HAP-1 (cell line): ENCODE data around the gene ADCY2.

Experiments used
- DNase-seq, 2 experiments: peaks; one replicate each; pipeline ENCODE4 v3.0.0-alpha.2; 2016 to 2020; ENCODE audit warnings: low spot score in 2 of 2
- H3K27me3 ChIP-seq: fragments of 250-450 bp; sonication (Bioruptor Pico); 2 replicates; pipeline ENCODE4 v1.5.1; 2020; ENCODE audit warnings: low read depth, mild to moderate bottlenecking, moderate library complexity
- H3K36me3 ChIP-seq: fragments of 250-450 bp; sonication (Bioruptor Pico); replicated peaks from 2 replicates; pipeline ENCODE4 v1.5.1; 2020; ENCODE audit warnings: mild to moderate bottlenecking
- H3K4me1 ChIP-seq: fragments of 250-450 bp; sonication (Bioruptor Pico); 2 replicates; pipeline ENCODE4 v1.5.1; 2020; ENCODE audit warnings: mild to moderate bottlenecking
- H3K4me3 ChIP-seq: fragments of 250-450 bp; sonication (Bioruptor Pico); 2 replicates; pipeline ENCODE4 v1.5.1; 2020; ENCODE audit warnings: mild to moderate bottlenecking, moderate library complexity
- H3K9me3 ChIP-seq: fragments of 250-450 bp; sonication (Bioruptor Pico); 2 replicates; pipeline ENCODE4 v1.5.1; 2020; ENCODE audit warnings: mild to moderate bottlenecking, moderate library complexity
- in situ Hi-C: fragments of 300-500 bp; cut with MboI; formaldehyde crosslinking; loops from 3 replicates; pipeline ENCODE4 v1.14.3; 2020; ENCODE audit warnings: low sequenced_read_pairs, inconsistent platforms, mixed read lengths

The ADCY2 gene

DNA sequence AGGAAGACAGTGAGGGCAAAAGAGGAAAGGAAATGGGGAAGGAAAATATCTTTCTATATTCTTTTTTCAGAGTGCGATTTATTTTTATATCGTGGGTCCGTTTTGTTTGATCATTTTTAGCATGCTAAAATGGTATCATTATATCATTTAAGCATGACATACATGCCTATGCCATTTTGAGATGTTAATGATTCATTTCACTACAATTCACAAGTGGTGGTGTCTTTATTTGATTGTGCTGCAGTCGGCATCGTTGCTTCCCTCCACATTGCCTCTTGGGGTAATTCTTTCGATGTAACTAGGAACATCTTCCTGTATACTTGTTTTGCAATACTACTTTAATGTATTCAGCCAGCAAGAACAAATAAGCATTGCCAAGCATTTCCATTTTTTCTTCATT lies 309.8 kb downstream of the ADCY2 start:
- Histone ChIP-seq H3K4me3 (no peak overlapping the region), H3K4me1 (no peaks in the 10 kb centered on the region), H3K36me3 (no peaks in the 10 kb centered on the region), H3K9me3 (no peaks in the 10 kb centered on the region), H3K27me3 (no peaks in the 10 kb centered on the region)
- in situ Hi-C loops = no loop called here
- DNase-seq = no peak

DNA sequence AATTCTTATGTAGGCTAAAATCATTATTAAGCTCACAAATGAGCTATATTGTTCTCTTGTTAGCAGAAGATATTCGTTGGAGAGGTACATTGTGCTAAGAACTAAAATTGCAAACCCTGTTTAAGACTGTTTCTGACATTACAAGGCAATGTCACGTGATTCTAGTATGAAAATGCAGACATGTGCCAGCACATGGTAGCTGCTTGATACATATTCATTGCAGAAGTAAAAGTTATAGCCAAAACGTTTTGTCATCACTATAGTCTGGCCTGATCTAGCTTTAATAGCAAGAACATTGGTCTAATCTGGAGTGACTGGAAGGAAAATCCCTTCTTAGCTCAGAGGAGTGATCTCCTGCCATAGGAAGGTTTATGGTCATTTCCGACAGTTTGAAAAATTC lies 310.3 kb downstream of the ADCY2 start:
- Histone ChIP-seq H3K4me3 (no peak overlapping the region), H3K9me3 (no peaks in the 10 kb centered on the region), H3K36me3 (no peaks in the 10 kb centered on the region), H3K27me3 (no peaks in the 10 kb centered on the region), H3K4me1 (no peaks in the 10 kb centered on the region)
- in situ Hi-C loops = no loop called here
- DNase-seq = no peak

DNA sequence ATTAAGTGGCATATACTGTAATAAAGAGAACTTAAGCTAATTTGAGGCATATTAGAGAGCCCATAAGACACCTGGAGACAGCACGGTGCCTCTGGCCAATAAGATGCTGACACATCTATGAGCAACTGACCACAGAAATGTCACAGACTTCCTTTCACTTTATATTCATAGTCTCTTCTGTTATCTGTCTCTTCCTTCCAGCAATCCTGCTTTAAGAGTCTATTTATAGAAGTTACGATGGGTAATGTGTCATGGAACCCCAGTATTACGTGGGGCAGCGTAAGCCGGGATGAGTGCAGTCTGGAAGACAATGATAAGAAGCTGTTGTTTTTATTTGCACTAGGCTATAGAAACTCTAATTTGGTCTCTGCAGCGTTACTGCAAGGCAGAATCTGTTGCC lies 318.2 kb downstream of the ADCY2 start:
- no peaks in the 10 kb centered on the region for H3K9me3 ChIP-seq
- DNase-seq = no peak
- in situ Hi-C loops = no loop called here
- H3K27me3 ChIP-seq = no peaks in the 10 kb centered on the region
- H3K4me1 ChIP-seq = no peaks in the 10 kb centered on the region
- H3K4me3 ChIP-seq = no peak overlapping the region
- no peaks in the 10 kb centered on the region for H3K36me3 ChIP-seq

GRCh38 chr5:7714697-7715096 lies 318.8 kb downstream of the ADCY2 start:
- Histone ChIP-seq H3K9me3 (no peaks in the 10 kb centered on the region), H3K4me1 (no peaks in the 10 kb centered on the region), H3K4me3 (no peak overlapping the region), H3K27me3 (no peaks in the 10 kb centered on the region), H3K36me3 (no peaks in the 10 kb centered on the region)
- no peak for DNase-seq
- in situ Hi-C loops = no loop called here

DNA sequence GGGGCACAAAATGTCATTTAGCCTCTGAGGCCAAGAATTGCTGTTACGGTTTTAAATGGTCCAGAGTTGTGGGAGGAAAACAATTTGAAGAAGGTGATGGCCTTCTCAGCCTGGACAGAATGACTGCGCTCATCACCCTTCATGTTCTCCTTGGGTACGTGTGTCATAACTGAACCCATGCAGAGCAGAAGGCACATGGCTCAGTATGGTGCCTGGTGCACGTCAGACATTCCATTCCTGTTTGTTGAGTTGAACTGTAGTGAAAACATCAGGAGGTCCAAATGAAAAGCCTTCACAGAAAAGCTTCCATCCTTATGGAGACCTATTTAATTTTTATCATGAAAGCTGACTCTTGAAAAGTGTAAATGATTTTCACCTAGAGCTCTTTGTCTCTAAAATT lies 321.8 kb downstream of the ADCY2 start:
- H3K27me3 ChIP-seq = no peaks in the 10 kb centered on the region
- DNase-seq = no peak
- in situ Hi-C loops = no loop called here
- no peak overlapping the region for H3K4me3 ChIP-seq
- no peaks in the 10 kb centered on the region for H3K9me3 ChIP-seq
- no peaks in the 10 kb centered on the region for H3K36me3 ChIP-seq
- no peaks in the 10 kb centered on the region for H3K4me1 ChIP-seq

DNA sequence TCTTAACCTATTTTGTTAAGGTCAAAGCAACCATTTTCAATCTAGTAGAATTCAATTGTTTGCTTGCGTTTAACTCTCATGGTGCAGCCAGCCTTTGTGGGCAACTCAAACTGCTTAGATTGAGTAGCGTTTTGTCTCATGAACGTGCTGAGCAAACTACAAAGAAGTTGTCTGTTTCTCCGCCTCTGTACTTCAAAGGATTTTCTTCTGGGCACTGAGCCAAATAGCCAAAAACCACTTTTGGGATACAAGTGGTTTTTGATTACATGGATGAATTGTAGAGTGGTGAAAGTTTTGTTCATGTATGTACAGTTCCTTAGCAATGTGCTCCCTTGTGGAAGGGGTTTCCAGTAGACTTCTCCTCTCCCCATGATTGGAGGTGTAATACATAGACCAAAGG lies 332.1 kb downstream of the ADCY2 start:
- in situ Hi-C loops = no loop called here
- H3K36me3 ChIP-seq = no peaks in the 10 kb centered on the region
- DNase-seq = no peak
- no peaks in the 10 kb centered on the region for H3K27me3 ChIP-seq
- H3K9me3 ChIP-seq = no peaks in the 10 kb centered on the region
- H3K4me3 ChIP-seq = no peak overlapping the region
- H3K4me1 ChIP-seq = no peaks in the 10 kb centered on the region

- Histone ChIP-seq H3K27me3 (no peaks in the 10 kb centered on the region), H3K4me1 (no peaks in the 10 kb centered on the region), H3K36me3 (no peaks in the 10 kb centered on the region), H3K9me3 (no peaks in the 10 kb centered on the region), H3K4me3 (no peak overlapping the region)
- no peak for DNase-seq
- in situ Hi-C loops = no loop called here
Observed at GRCh38 chr5:7741415-7742065, 345.6 kb downstream of the ADCY2 start.

GRCh38 chr5:7742241-7742656 lies 346.3 kb downstream of the ADCY2 start:
- H3K4me3 ChIP-seq = no peak overlapping the region
- no peaks in the 10 kb centered on the region for H3K9me3 ChIP-seq
- in situ Hi-C loops = no loop called here
- no peak for DNase-seq
- H3K36me3 ChIP-seq = no peaks in the 10 kb centered on the region
- no peaks in the 10 kb centered on the region for H3K4me1 ChIP-seq
- H3K27me3 ChIP-seq = no peaks in the 10 kb centered on the region

DNA sequence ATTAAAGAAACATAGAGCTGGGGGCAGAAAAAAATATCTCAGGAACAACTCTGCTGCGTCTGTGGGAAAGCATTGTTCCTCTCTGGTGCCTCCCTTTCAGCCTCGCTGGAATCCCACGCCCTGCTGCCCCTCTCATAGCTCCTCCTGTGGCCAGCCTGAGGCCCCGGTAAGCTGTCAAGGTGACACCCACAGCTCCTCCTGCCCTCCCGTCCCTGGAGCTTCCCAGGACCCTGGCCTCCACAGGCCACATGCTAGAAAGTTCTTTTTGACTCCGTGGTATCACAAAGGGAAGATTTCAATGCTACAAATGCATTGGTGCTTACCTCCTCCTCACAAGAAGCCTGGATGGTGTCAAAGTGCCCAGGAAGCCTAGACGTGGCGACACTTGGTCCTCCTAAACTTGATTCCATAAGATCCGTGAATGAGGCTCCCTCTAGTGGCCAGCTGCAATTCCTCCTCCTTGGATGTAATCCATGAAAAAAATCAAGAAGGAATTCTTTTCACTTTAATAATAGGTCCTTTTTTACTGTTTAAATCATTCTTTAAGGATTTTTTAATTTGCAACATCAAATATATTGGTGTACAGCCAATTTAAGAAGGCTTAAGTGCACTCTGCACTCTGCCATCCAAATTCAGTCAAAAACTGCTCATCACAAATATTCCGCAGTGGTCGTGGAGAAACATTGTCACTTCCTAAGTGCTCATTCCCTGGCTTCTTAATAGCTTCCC lies 350.1 kb downstream of the ADCY2 start:
- H3K27me3 ChIP-seq = no peaks in the 10 kb centered on the region
- no peaks in the 10 kb centered on the region for H3K9me3 ChIP-seq
- no peak overlapping the region for H3K4me3 ChIP-seq
- in situ Hi-C loops = no loop called here
- H3K4me1 ChIP-seq = no peaks in the 10 kb centered on the region
- no peaks in the 10 kb centered on the region for H3K36me3 ChIP-seq
- DNase-seq = peak; percentile 45 to 84

DNA sequence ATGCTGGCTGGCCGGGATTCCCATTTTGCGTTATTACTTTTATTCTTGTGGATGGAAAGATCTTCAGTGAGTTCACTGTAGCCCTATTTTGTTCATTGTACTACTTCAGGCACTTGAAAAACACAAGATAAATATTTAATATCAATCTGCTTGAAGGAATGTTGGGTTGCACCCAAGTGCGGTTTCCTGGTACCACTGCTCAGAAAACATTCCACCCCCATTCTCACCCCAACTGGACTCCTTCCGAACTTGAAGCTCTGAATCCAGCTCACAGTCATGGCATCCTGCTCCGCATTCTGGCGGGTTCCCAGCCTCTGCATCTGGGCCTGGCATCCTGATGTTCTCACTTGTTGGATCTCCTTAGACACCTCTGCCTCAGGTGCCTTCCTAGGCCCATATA lies 351.8 kb downstream of the ADCY2 start:
- H3K9me3 ChIP-seq = no peaks in the 10 kb centered on the region
- in situ Hi-C loops = no loop called here
- no peaks in the 10 kb centered on the region for H3K27me3 ChIP-seq
- no peaks in the 10 kb centered on the region for H3K36me3 ChIP-seq
- H3K4me1 ChIP-seq = no peaks in the 10 kb centered on the region
- H3K4me3 ChIP-seq = no peak overlapping the region
- no peak for DNase-seq

DNA sequence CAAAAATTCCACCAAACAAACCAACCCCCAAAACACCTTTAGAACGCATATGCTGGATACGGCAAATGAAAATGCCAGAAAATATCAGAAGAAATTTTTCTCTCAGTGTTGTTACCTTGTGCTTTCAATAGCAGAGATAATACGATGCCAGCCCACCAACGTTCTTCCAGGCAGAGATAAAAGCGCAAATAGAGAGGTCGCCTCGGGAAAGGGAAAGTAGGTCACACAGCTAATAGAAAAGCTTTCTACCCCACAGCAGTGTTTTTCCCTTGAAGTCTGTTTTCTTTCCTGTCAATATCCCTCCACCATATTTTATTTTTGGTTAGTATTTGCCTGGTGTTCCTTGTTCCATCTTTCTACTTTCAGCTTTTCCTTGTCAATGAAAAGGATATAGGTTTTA lies 353.7 kb downstream of the ADCY2 start:
- Histone ChIP-seq H3K27me3 (no peaks in the 10 kb centered on the region), H3K36me3 (no peaks in the 10 kb centered on the region), H3K9me3 (no peaks in the 10 kb centered on the region), H3K4me3 (no peak overlapping the region), H3K4me1 (no peaks in the 10 kb centered on the region)
- in situ Hi-C loops = loop anchor here (10.0 kb wide), 1 partner anchor 975 kb away; no protein-coding TSS in a partner anchor
- DNase-seq = no peak

DNA sequence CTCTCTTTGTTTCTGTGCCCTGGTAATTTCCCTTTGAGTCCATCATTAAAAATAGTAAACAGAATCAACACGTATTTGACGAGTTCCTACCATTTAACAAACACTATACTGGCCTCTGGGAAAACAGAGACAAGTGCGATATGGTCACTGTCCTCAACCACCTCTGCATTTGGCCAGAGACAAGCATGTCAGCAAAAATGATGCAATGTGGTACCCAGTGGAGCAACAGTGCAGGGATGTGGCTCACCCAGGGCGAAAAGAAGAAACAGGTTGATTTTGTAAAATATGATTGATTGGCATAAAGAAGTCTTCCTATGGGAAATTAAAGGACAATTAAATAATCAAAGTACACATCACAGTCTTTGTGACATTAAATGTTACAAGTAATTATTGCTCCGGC lies 355.9 kb downstream of the ADCY2 start:
- Histone ChIP-seq H3K27me3 (no peaks in the 10 kb centered on the region), H3K36me3 (no peaks in the 10 kb centered on the region), H3K4me3 (no peak overlapping the region), H3K4me1 (no peaks in the 10 kb centered on the region), H3K9me3 (no peaks in the 10 kb centered on the region)
- in situ Hi-C loops = loop anchor here (10.0 kb wide), 1 partner anchor 977 kb away; no protein-coding TSS in a partner anchor
- DNase-seq = no peak

GRCh38 chr5:7753181-7753580 lies 357.2 kb downstream of the ADCY2 start:
- in situ Hi-C loops = loop anchor here (10.0 kb wide), 1 partner anchor 978 kb away; no protein-coding TSS in a partner anchor

DNA sequence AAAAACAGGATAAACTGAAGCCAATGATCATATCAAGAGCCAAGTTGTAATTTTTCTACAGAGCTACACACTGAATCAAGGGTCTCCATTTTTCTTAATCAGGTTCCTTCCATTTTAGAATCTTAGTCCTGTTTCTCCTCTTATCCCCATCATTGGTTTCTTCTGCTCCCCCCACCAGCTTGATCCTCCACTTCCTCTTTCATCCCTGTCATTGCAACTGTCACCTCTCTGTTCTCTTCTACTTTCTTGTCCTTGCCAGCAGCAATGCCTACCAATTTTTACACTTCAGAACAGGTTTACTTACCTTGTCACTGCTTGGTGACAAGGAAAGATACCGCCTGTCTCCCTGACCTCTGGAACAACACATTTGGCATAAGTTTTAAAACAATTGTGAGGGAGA lies 357.7 kb downstream of the ADCY2 start:
- H3K9me3 ChIP-seq = no peaks in the 10 kb centered on the region
- in situ Hi-C loops = loop anchor here (10.0 kb wide), 1 partner anchor 979 kb away; no protein-coding TSS in a partner anchor
- H3K4me1 ChIP-seq = no peaks in the 10 kb centered on the region
- no peak overlapping the region for H3K4me3 ChIP-seq
- no peaks in the 10 kb centered on the region for H3K36me3 ChIP-seq
- H3K27me3 ChIP-seq = no peaks in the 10 kb centered on the region
- no peak for DNase-seq

More at GRCh38 chr5:7753181-7753580, 357.2 kb downstream of the ADCY2 start:
- DNase-seq = no peak
- Histone ChIP-seq H3K4me1 (no peaks in the 10 kb centered on the region), H3K27me3 (no peaks in the 10 kb centered on the region), H3K36me3 (no peaks in the 10 kb centered on the region), H3K4me3 (no peak overlapping the region), H3K9me3 (no peaks in the 10 kb centered on the region)
